GM12874 (cell line): ENCODE data around the gene SH3D19.

ENCODE experiments used
- TF ChIP-seq, protein P1 (sequence below): IDR thresholded peaks from 2 replicates; pipeline ENCODE4 v1.5.1; 2011; ENCODE audit warnings: low read depth, mild to moderate bottlenecking, control low read depth, low read length, moderate library complexity; ENCODE audit not compliant: insufficient read depth

Gene SH3D19

DNA sequence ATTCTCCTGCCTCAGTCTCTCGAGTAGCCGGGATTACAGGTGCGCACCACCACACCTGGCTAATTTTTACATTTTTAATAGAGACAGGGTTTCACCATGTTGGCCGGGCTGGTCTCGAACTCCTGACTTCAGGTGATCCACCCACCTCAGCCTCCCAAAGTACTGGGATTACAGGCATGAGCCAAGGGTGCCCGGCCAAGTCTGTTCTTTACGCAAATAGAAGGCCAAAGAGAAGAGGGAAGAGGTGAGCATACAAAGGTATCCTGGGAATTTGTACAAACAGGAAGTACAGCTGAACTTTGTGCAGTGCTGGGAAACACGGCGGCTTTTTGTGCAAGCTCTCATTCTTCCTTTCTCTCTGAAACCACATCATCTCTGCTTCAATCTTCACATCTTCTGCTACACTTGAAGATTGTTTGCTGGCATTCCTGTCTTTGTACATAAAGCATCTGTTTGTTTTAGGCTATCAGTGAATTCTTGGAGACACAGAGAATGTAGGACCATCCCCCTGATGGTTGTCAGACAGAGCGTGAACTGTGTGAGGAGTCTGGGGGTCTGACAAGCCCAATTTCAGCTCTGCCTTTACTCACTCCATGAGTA, 120.4 kb downstream of the SH3D19 start:
- TF ChIP-seq, protein P1, sequence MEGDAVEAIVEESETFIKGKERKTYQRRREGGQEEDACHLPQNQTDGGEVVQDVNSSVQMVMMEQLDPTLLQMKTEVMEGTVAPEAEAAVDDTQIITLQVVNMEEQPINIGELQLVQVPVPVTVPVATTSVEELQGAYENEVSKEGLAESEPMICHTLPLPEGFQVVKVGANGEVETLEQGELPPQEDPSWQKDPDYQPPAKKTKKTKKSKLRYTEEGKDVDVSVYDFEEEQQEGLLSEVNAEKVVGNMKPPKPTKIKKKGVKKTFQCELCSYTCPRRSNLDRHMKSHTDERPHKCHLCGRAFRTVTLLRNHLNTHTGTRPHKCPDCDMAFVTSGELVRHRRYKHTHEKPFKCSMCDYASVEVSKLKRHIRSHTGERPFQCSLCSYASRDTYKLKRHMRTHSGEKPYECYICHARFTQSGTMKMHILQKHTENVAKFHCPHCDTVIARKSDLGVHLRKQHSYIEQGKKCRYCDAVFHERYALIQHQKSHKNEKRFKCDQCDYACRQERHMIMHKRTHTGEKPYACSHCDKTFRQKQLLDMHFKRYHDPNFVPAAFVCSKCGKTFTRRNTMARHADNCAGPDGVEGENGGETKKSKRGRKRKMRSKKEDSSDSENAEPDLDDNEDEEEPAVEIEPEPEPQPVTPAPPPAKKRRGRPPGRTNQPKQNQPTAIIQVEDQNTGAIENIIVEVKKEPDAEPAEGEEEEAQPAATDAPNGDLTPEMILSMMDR: no peak

DNA sequence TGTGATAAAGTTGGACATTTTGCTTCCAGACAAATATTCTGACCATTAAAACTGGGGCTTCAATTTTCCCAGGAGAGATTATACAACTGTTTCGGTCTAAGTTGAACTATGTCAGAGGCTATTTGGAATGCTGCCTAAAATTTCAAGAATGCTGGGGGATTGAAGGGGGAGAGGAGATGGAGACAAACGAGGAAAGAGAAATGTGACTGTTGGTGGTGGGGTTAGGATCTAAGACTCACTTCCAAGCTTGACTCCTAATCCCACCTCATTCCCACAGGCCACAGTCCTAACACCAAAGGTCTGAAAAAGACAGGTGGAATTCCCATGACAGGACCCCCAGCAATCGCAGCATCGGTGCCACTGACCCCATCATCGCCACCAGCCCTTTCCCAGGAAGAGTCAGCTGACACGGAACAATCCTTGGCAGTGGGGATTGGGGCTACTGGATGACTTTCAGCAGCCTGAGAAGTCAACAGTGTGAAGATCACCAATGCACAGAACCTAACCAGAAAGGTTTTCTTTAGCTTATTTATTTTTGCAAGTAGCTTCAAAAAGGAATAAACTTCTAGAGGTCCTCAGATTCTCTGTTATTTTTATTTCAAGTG, 122.5 kb downstream of the SH3D19 start:
- TF ChIP-seq, protein P1: no peak

DNA sequence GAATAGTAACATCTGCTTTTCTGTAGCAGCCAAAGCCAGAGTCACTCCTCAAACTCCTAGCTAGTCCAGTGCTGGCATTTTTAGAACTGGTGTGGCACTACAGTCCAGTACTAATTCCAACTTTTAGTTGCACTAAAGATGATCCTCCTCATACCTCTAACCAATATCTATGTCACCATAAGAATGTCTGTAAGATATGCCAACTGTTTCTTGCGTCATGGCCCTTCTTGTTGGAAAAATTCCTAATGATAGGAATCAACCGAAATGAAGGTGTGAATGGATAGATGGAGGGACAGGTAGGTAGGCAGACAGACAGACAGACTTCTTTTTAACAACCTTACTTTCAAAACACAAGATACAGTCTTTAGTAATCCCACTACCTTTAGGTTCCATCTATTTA, 123.0 kb downstream of the SH3D19 start:
- TF ChIP-seq, protein P1: no peak

DNA sequence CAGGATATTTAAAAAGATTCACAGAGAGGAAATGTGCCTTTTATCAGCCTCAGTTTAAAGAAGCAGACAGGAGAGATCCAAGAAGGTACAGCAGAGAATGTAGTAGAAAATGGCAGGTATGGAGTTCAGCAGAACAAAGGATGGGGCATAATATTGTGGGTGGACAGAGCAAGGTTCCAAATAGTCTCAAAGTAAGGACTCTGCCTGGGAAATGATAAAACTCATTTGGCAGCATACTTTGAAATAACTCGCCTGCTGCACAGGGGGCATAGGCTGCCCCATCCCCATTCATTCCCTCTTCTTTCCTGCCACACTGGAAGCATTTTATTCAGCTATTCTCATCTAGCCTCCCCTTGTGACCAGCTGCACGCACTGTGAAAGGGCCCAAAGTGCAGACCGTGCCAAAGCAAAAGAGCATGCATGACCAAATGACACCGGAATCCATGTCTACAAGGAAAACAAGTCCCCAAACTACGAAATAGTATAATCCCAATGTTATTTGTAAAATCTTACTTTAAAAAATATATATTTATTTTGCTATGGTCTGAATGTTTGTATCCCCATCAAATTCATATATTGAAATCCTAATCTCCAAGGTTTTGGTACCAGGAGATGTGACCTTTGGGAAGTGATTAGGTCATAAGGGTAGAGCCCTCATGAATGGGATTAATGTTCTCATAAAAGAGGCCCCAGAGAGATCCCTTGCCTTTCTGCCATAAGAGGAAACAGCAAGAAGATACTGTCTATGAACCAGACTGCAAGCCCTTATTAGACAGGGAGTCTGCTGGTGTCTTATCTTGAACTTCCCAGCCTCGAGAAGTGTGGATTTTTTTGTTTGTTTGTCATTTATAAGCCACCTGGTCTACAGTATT, 125.8 kb downstream of the SH3D19 start:
- TF ChIP-seq, protein P1: no peak

DNA sequence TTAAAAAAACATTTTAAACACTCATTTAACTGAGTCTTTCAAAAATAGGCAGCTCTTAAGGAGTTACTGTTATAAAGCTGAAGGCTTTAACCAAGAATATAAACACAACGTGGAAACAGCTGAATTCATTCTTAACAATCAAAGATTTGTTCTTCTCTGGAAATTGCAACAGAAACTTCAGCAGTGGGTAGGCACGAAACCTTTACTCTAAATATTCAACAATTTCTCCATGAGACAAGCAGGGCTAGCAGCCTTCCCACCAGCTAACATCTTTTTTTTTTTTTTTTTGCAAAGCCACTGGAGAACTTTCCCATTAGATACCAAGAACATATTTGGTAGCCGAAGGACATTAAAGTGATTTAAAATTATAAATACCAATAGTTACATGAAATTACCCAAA, 126.7 kb downstream of the SH3D19 start:
- TF ChIP-seq, protein P1: no peak

DNA sequence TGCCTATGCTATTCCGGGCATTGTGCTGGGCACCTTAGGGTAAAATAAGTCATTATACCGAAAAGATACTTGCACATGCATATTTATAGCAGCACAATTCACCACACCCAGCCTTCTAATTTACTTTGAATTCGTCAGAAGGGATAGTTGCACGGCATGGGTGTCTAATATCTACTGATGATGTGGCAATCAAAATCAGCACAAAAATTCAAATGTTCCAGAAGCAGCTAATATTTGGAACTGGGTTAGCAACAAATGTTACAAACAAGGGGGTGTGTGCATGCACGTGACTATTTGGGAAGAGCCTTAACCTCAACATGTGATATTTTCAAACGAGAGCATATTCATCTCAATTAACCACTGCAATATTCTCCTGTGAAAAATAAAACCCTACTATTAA, 128.2 kb downstream of the SH3D19 start:
- TF ChIP-seq, protein P1: no peak

DNA sequence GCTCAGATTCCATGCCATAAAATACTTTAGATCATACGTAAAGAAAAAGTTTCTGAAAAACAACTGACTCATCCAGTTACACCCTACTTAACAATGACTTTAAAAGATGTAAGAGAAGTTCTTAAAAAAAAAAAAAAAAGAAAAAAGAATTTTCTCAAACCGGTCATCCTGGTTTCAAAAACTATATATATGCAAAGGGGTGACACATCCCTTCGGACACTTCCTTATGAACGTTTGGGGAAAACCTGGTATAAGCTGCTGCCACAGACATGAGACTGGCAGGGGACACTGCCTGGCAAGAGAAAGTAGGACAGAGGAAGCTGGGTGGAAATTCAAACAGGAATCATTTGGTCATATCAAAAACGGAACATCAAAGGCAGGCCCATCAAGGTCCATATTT, 129.6 kb downstream of the SH3D19 start:
- TF ChIP-seq, protein P1: no peak
